HG03571 (cell line): ENCODE data around the gene UBQLN1.
"Not testable (repeated sequence)": the region's sequence is repeated elsewhere in the genome, so short reads cannot be mapped to it uniquely, and the experiment has no call there.

ENCODE experiments used
- ATAC-seq: cut with Tn5 transposase; IDR thresholded peaks from one replicate; pipeline ENCODE4 v1.9.1; 2021; ENCODE audit not compliant: unreplicated experiment

Gene UBQLN1

DNA sequence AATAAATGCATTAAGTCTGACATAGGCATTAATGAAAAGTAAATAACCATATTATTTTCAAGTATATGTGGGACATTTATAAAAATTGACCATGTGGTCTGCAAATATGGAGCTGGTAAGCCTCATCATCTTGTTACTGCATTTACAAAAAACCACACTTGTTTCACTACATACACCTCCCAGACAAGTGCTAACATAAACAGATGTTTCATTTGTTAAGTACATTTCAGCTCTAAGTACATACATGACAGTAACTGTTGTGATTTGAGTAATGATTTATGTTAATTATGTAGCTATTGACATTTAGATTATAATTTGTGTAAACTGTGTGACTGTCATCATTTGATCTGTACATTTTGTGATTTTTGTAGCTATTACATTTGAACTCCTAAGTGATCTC is 70.9 kb downstream of the UBQLN1 start:
- no peak for ATAC-seq

DNA sequence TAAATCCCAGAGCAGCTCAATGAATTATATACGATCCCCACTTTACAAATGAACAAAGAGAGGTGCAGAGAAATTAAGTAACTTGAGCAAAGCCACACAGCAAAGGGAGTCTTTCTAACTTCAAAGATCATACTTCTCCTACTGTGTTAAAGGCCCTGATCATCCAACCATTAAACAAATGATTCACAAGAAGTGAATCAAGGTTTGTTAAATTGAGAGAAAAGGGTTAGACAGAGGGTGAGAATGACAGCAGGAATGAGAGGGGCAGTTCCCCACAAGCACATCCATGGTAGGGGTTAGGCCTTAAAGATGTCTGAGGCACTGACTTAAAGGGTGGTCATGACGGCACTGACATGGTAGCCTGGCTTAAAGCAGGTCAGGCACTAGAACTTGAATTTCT is 74.1 kb downstream of the UBQLN1 start:
- no peak for ATAC-seq

DNA sequence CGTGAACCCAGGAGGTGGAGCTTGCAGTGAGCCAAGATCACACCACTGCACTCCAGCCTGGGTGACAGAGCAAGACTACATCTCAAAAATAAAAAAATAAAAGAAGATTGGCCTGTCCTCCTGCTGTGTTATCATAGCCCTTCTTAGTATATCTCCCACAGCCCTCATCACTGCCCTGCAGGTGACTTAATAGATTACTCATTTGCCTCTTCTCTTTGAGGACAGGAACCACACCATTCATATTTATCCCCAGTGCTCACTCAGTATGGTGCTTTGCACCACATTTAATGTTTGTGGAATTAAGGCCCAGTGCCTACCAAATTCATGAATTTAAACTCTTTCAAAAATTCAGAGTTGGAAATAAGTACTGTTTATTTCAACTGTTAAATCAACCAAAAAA is 74.5 kb downstream of the UBQLN1 start:
- no peak for ATAC-seq

DNA sequence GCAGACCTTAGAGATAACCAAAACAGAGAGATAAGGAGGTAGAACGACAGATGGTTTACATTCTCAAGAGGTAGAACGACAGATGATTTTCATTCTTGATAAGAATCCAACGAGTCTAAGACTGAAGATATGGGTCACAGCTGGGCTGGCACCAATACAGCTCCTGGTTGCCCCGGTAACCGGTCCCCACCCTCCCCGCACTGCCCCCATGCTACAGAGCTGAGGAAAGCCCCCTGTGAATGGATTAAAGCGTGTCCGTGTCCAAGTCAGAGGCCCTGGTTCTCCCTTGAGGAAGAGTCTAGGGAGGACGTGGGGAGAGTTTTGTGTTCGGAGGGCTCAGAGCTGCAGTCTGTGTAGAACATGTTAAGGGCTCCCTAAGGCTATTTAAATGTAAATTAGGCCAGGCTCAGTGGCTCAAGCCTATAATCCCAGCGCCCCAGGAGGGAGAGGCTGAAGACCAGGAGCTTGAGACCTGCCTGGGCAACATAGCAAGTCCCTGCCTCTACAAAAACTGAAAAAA is 76.8 kb downstream of the UBQLN1 start:
- ATAC-seq = no peak

DNA sequence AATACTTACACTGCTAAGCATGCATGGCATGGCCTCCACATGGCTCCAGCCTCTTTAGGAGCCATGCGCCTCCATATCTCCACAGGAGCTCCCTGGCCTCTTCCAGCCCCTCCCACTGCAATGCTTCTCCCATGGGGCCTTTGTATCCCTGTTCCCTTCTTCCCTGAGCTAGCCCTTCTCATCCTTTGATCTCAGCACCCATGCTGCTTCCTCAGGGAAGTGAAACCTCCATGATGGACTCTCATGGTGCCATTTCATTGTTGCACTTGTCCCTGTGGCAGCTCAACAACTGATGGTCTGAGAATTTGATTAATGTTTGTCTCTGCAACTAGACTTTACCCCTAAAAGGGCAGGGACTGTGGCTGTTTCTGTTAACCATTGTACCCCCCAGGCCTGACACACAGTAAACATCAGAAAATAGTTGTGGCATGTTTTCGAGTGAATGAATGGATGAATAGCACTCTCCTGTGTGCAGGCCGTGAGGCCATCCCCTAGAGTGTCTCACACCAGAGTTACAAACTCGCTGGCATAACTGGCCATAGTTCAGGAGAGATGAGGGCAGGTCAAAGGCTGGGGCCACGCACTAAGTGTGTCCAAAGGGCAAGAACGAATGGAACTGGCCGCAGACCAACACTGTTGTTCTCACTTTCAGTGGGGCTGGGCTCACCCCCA is 78.2 kb downstream of the UBQLN1 start:
- ATAC-seq = no peak

DNA sequence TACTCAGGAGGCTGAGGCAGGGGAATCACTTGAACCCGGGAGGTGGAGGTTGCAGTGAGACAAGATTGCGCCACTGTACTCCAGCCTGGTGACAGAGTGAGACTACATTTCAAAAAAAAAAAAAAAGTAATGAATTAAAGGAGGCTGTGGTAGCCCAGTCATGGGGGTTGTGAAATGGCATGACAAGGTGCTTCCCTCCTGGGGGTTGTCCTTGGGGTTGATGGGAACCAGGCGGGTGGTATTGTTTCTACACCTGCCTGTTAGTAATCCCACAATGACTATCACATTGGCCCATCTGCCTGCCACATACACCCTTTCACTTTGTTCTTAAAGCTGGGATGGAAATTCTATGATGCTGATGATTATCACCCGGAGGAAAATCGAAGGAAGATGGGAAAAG is 79.2 kb downstream of the UBQLN1 start:
- no peak for ATAC-seq

DNA sequence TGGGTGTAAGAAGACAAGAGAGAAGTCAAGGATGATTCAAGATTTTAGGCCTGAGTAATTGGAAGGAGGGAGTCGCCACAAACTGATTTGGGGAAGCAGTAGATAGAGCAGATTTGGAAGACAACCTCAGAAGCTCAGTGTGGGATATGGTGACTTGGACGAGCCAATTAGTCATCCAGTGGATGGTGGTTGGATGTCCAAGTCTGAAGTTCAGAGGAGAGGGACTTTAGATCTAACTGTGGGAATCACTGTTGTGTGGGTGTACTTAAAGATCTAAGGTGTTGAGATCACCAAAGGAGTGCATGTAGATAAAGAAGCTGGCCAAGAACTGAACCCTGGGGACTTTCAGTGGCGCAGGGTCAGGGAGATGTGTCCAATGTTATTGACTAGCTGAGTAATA is 82.6 kb downstream of the UBQLN1 start:
- ATAC-seq = no peak

DNA sequence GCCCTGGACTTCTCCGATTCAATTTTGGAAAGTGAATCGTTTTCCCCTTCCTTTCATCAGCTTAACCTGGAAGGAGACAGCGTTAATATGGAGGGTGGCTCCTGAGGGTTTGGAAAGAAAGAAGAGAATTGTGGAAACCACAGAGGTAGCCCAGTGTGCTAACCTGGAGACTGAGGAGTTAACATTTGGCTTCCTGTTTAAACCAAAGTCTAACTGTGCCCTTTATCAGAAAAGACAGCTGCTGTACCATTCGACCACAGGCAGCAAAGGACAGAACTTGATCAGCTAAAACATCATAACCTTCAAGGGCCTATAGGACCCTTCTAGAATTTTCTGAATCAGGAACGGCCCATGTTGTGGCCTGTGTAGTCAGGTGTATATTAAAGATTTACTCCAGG is 84.1 kb downstream of the UBQLN1 start:
- ATAC-seq = peak; percentile 21

DNA sequence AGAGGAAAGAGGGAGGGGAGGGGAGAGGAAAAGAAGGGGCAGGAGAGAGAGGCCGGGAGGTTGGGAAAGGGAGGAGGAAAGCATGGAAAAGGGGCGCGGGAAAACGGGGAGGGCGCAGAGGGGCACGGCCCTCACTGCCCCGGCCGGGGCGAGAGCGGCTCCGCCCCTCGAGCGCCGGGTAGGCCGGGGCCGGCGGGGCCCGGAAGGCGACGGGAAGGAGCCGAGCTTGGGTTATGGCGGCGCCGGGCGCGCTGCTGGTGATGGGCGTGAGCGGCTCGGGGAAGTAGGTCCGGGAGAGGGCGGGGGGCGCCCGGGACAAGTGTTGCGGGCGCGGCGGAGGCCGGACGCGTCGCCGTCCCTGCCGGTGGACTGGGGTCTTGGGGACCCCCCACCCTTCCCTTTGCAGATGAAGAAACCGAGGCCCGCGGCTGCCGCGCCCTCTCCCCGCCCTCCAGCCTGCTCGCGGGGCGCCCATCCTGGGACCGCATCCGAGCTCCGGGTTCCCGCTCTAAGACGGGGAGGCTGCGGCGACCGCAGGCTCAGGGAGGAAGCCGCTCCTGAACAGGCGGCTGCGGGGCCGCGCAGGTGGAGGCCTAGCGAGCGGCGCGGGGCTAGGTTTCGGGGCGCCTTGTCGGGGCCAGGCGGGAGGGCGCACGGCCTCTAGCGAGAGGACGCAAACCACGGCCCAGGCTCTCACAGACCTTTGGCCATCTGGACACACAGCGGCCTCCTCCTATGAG is 84.6 kb downstream of the UBQLN1 start, which contains the start of gene IDNK:
IDNK (plus strand) TSS at position 205 of the 740 bp plus-strand sequence; CDS start at position 234, 29 bp downstream.
- ATAC-seq = peak; percentile 84

DNA sequence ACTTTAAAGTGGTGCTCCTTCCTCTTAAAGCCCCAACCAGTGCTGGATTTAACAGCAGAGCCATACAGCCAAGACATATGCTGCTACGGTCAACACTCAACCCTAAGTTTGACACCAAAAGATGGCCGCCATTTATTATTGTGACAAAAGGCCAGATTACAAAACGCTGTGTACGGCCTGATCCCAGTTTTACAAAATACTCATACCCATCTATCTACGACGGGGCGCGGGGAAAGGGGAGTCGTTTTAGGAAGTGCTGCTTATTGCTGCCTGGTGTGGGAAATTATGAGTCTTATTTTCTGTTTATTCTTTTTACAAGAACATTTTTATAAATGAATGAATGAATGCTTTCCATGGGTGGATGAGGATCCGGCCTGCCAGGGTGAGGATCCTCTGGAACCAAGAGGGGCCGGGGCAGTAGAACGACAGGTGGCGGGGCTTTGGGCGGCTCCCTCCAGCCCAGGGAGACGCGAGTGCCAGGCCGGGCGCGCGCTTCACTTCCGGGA is 85.3 kb downstream of the UBQLN1 start:
- peak; percentile 47 for ATAC-seq

DNA sequence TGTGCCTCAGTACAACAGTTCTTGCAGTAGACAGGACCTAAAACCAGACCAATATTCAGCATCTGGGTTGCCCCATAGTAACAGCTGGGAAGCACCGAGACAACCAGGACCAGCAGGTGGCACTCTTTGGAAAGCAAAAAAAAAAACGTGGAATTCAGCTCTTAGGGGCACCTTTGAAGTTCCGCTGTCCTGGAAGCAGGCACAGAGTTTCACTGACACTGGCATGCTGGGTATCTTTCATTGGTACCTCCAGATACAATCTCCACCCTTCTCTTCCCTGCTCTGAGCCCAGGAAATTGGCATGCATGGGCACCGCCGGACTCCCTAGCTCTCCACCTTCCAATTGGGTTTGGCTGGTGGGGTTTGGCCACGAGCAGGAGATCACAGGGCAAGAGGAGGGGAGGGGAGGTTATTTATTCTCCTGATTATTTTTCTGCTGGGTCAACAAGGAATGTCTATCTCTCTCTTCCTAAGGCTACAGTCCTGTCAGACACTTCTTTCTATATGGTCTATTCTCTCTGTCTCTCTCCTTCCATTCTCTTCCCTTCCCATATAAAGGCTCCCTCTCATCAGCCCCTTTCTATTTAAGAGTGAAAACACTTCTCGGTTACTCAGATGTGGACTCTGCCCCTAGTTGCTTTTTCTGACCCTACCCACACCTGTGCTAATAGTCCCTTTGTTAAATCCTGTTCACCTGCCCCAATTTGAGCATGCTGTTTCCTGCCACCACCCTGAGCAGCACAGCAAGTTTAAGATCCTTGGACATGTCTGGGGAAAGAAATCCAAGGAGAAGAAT is 86.7 kb downstream of the UBQLN1 start:
- no peak for ATAC-seq

DNA sequence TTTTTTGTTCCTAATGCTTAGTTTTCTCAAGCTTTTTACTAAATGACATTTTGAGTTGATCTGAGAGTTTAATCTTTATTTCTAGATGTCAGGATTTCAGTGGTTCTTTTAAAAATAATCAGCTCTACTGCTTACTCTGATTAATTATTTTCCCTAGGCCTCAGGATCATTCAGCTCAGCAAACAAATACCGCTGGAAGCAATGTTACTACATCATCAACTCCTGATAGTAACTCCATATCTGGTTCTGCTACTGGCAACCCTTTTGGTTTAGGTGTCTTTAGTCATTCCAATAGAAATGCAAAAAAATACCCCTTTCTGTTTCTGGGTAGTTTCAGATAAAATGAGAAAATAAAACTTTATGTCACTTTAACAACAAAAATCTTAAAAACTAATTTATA is 90.5 kb downstream of the UBQLN1 start:
- no peak for ATAC-seq

DNA sequence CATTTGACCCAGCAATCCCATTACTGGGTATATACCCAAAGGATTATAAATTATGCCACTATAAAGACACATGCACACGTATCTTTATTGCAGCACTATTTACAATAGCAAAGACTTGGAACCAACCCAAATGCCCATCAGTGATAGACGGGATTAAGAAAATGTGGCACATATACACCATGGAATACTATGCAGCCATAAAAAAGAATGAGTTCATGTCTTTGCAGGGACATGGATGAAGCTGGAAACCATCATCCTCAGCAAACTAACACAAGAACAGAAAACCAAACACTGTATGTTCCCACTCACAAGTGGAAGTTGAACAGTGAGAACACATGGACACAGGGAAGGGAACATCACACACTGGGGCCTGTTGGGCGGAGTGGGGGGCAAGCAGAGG is 94.5 kb downstream of the UBQLN1 start:
- not testable (repeated sequence) for ATAC-seq
